Loucy (cell line): ENCODE results near the gene CDK2.

ENCODE experiments used
- EZH2phosphoT487 ChIP-seq: fragments of 200-600 bp; IDR thresholded peaks from 2 replicates; pipeline ENCODE4 v1.6.1; 2018; ENCODE audit warnings: antibody characterized with exemption, mild to moderate bottlenecking, moderate library complexity, borderline replicate concordance
- TF ChIP-seq, protein P1 (sequence below): fragments of 200-600 bp; sonication (generic); conservative IDR thresholded peaks from 2 replicates; pipeline ENCODE4 v1.5.1; 2014; ENCODE audit warnings: mild to moderate bottlenecking, antibody characterized with exemption, low read length

- TF ChIP-seq, protein P1, sequence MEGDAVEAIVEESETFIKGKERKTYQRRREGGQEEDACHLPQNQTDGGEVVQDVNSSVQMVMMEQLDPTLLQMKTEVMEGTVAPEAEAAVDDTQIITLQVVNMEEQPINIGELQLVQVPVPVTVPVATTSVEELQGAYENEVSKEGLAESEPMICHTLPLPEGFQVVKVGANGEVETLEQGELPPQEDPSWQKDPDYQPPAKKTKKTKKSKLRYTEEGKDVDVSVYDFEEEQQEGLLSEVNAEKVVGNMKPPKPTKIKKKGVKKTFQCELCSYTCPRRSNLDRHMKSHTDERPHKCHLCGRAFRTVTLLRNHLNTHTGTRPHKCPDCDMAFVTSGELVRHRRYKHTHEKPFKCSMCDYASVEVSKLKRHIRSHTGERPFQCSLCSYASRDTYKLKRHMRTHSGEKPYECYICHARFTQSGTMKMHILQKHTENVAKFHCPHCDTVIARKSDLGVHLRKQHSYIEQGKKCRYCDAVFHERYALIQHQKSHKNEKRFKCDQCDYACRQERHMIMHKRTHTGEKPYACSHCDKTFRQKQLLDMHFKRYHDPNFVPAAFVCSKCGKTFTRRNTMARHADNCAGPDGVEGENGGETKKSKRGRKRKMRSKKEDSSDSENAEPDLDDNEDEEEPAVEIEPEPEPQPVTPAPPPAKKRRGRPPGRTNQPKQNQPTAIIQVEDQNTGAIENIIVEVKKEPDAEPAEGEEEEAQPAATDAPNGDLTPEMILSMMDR, result no peak
- no peak for TF ChIP-seq EZH2phosphoT487
Observed at GRCh38 chr12:56011509-56012090, 45.0 kb downstream of the CDK2 start.
